22Rv1 (cell line): ENCODE measurements around the gene MX2.

ENCODE experiments used
- CTCF ChIP-seq: fragments of 450-650 bp; IDR thresholded peaks from 2 replicates; pipeline ENCODE4 v1.5.1; 2017; ENCODE audit warnings: mild to moderate bottlenecking
- ZFX ChIP-seq: fragments of 450-650 bp; IDR thresholded peaks from 2 replicates; pipeline ENCODE4 v1.6.1; 2017; ENCODE audit warnings: antibody characterized with exemption, borderline replicate concordance

DNA sequence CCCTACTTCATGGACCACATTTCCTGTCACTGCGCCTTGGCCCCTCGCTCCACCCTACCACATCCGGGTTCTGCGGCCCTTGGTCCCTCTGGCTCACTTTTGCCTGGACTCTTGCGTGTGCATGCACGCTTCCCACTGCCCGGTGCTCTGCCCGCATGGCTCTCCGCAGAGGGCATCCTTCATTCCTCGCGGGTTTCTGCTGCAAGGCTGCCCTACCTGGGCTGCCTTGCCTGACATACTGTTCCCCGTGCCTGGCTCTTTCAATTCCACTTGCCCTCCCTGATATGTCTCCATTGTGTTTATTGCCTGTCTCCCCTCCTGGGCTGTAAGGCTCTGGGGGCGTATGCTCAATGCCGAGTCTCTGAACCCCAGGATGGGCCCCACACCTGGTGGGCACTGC is 26.4 kb downstream of the MX2 start:
- no peak for TF ChIP-seq CTCF
- TF ChIP-seq ZFX, result no peak
